ENCODE data around the gene ZC3H4.

ZC3H4 gene

GRCh38 chr19:47111682-47112165, 1.9 kb downstream of the ZC3H4 start:
- Histone ChIP-seq H3K4me1 (ENCODE audit: control insufficient read depth, insufficient read depth, low read length) (peaks cover 41% of the 10 kb centered on the region), H3K9me3 (ENCODE audit: control insufficient read depth, low read length) (no peaks in the 10 kb centered on the region), H3K9ac (ENCODE audit: low read length) (peak overlapping the region; percentile 100), H3K4me3 (ENCODE audit: low read length) (peak overlapping the region; percentile 99), H3K36me3 (ENCODE audit: control insufficient read depth, insufficient read depth, low read length) (peaks cover 5% of the 10 kb centered on the region), H3K27me3 (ENCODE audit: control insufficient read depth, insufficient read depth, low read length) (no peaks in the 10 kb centered on the region)

DNA sequence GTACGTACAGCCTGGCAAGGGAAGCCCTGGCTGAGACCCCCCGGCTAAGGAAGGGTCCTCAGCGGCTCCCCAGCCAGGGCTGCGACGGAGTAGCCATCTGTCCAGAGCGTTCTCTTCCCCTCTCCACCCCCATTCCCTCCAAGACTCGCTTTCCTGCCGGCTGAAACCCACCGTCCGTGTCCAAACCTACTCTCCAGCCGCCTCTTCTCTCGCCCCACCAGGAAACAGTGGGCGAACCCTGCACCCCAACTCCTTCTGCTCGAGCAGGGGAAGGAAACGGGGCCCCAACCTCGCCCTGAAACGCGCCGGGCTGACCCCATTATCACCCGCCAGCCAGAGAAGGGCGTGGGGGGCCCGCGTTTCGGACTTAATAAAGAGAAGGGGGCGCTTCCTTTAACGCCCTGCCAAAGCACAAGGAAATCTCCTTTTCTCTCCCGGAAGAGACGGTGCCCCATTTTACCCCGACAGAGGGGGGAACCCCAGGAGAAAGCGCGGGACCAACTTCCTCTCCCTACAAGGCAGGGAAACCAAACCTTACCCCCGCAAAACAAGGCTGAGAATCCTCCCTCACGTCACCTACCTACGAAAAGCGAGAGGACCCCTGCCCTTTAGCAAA, 2.5 kb downstream of the ZC3H4 start:
- Histone ChIP-seq H3K36me3 (ENCODE audit: control insufficient read depth, insufficient read depth, low read length) (peaks cover 5% of the 10 kb centered on the region), H3K9ac (ENCODE audit: low read length) (peak overlapping the region; percentile 100), H3K27me3 (ENCODE audit: control insufficient read depth, insufficient read depth, low read length) (no peaks in the 10 kb centered on the region), H3K4me3 (ENCODE audit: low read length) (peak overlapping the region; percentile 99), H3K9me3 (ENCODE audit: control insufficient read depth, low read length) (no peaks in the 10 kb centered on the region), H3K4me1 (ENCODE audit: control insufficient read depth, insufficient read depth, low read length) (peaks cover 47% of the 10 kb centered on the region)

DNA sequence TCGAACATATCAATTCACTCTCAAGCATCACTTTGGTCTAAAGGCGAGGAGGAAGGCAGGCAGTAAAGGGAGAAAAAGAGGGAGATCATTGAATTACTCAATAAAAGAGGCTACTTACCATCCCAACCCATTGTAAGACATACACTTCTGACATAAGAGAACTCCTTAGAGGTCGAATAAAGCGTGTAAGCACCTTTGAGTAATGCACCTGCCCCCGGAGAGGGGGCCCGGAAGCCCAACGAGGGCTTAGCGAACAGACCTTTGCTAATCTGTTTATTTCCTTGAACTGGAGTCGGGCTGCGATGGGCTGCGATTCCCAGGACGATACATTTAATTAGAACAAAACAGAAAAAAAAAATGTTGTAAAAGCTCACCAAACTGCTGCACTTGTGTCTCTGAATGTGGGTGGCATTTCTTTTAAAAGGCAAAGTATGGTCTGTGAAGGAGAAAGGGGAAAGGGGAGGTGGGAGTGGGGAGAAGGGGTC, 3.0 kb downstream of the ZC3H4 start:
- Histone ChIP-seq H3K4me1 (ENCODE audit: control insufficient read depth, insufficient read depth, low read length) (peaks cover 52% of the 10 kb centered on the region), H3K9ac (ENCODE audit: low read length) (peak overlapping the region; percentile 100), H3K4me3 (ENCODE audit: low read length) (peak overlapping the region; percentile 99), H3K36me3 (ENCODE audit: control insufficient read depth, insufficient read depth, low read length) (peaks cover 5% of the 10 kb centered on the region), H3K27me3 (ENCODE audit: control insufficient read depth, insufficient read depth, low read length) (no peaks in the 10 kb centered on the region), H3K9me3 (ENCODE audit: control insufficient read depth, low read length) (no peaks in the 10 kb centered on the region)

- Histone ChIP-seq H3K9ac (ENCODE audit: low read length) (peak overlapping the region; percentile 100), H3K36me3 (ENCODE audit: control insufficient read depth, insufficient read depth, low read length) (peaks cover 5% of the 10 kb centered on the region), H3K4me3 (ENCODE audit: low read length) (peak overlapping the region; percentile 99), H3K27me3 (ENCODE audit: control insufficient read depth, insufficient read depth, low read length) (no peaks in the 10 kb centered on the region), H3K9me3 (ENCODE audit: control insufficient read depth, low read length) (no peaks in the 10 kb centered on the region), H3K4me1 (ENCODE audit: control insufficient read depth, insufficient read depth, low read length) (peaks cover 60% of the 10 kb centered on the region)
Observed at GRCh38 chr19:47109541-47110375, 3.8 kb downstream of the ZC3H4 start.

GRCh38 chr19:47109177-47109540, 4.4 kb downstream of the ZC3H4 start:
- H3K4me1 ChIP-seq (ENCODE audit: control insufficient read depth, insufficient read depth, low read length) = peaks cover 55% of the 10 kb centered on the region
- H3K9me3 ChIP-seq (ENCODE audit: control insufficient read depth, low read length) = no peaks in the 10 kb centered on the region
- H3K4me3 ChIP-seq (ENCODE audit: low read length) = no peak overlapping the region
- H3K27me3 ChIP-seq (ENCODE audit: control insufficient read depth, insufficient read depth, low read length) = no peaks in the 10 kb centered on the region
- H3K9ac ChIP-seq (ENCODE audit: low read length) = peak overlapping the region; percentile 100
- peaks cover 5% of the 10 kb centered on the region for H3K36me3 ChIP-seq (ENCODE audit: control insufficient read depth, insufficient read depth, low read length)

DNA sequence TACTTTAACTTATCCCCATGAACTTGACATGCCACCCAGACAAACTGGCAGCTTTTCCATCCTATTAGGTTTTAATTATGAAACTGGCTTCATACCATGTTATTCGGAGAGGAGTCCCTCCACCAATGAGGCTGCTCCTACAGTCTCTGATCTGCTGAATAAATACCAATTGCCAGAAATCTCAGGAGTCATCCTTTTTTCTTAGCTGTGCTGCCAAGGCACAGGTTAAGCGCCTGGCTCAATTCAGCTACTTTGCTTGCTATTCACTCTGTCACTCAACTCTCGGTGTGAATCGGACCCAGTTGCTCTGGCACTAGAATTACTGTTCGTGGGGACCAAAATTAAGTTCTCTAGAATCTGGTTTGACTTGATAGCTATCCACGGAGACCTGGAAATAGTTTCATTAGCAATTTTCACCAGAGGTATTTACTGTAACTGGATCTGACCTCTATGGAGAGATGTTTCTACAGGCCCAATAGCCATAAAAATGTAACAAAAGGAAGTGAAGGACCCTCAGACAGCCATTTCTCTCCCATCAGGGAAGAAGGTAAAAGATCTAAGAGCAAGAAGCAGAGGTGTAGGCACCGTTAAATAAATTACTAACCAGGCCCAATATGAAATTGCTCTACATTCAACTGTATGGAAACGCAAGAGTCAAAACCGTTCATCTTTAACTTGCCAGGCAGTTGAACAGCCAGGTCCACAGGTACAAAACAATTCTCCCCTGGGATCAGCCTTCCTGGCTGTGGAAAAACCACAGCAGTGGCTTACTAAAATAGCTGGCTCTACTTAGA, 5.4 kb downstream of the ZC3H4 start:
- peak overlapping the region; percentile 42 for H3K9ac ChIP-seq (ENCODE audit: low read length)
- no peak overlapping the region for H3K4me3 ChIP-seq (ENCODE audit: low read length)
- H3K27me3 ChIP-seq (ENCODE audit: control insufficient read depth, insufficient read depth, low read length) = no peaks in the 10 kb centered on the region
- peaks cover 49% of the 10 kb centered on the region for H3K4me1 ChIP-seq (ENCODE audit: control insufficient read depth, insufficient read depth, low read length)
- peaks cover 5% of the 10 kb centered on the region for H3K36me3 ChIP-seq (ENCODE audit: control insufficient read depth, insufficient read depth, low read length)
- H3K9me3 ChIP-seq (ENCODE audit: control insufficient read depth, low read length) = no peaks in the 10 kb centered on the region

DNA sequence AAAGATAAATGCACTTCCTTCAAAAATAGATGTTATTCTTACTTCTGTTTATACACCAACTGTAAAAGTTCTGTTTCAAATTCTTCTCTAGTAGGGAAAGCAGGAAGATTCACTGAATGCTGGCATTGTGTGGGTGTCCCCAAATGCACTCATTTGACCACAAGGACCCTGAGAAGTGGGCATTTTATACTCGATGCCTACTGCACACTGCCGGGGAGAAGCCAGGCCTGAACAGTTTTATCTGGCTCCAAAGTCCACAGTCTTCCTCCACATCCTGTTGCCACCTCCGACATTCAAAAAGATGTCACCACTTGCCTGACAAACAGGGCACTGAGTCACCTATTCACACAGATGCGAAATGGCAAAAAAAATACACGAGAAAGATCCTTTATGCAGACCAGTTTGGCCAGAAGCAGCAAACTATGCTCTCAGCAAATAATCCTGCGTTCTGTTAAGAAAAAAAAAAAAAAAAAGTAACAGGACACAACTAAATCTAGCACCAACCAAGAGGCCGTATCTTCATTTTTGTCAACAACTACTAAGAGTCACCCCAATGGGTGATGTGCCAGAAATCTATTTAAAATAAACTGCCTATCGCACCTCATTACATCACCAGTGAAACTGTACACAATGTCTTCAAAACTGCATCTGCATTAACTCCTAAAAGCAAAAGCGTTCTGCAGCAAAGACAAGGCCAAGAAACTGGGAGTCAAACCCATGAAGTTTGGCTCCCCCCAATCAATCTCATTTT, 6.2 kb downstream of the ZC3H4 start:
- Histone ChIP-seq H3K4me3 (ENCODE audit: low read length) (no peak overlapping the region), H3K36me3 (ENCODE audit: control insufficient read depth, insufficient read depth, low read length) (peaks cover 5% of the 10 kb centered on the region), H3K4me1 (ENCODE audit: control insufficient read depth, insufficient read depth, low read length) (peaks cover 49% of the 10 kb centered on the region), H3K9ac (ENCODE audit: low read length) (peak overlapping the region; percentile 42), H3K9me3 (ENCODE audit: control insufficient read depth, low read length) (no peaks in the 10 kb centered on the region), H3K27me3 (ENCODE audit: control insufficient read depth, insufficient read depth, low read length) (no peaks in the 10 kb centered on the region)

DNA sequence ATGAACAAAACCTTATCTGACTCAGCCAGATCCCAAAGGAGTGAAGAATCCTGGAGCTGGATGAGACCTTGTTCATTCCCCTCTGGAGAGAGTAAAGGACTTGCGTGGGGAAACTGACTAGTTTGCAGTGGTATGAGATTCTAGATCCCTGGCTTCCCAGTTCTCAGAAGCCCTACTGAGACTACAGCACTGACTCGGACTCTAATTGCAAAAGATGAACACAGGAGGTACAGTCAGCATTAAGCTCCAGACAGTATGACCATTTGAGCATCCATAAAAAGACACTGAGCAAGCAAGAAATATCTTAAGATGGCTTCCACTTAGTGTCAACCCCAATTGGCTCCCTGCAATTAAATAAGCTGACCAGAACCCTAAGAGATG, 6.8 kb downstream of the ZC3H4 start:
- Histone ChIP-seq H3K4me1 (ENCODE audit: control insufficient read depth, insufficient read depth, low read length) (peaks cover 49% of the 10 kb centered on the region), H3K4me3 (ENCODE audit: low read length) (no peak overlapping the region), H3K36me3 (ENCODE audit: control insufficient read depth, insufficient read depth, low read length) (peaks cover 5% of the 10 kb centered on the region), H3K9me3 (ENCODE audit: control insufficient read depth, low read length) (no peaks in the 10 kb centered on the region), H3K9ac (ENCODE audit: low read length) (peak overlapping the region; percentile 42), H3K27me3 (ENCODE audit: control insufficient read depth, insufficient read depth, low read length) (no peaks in the 10 kb centered on the region)

DNA sequence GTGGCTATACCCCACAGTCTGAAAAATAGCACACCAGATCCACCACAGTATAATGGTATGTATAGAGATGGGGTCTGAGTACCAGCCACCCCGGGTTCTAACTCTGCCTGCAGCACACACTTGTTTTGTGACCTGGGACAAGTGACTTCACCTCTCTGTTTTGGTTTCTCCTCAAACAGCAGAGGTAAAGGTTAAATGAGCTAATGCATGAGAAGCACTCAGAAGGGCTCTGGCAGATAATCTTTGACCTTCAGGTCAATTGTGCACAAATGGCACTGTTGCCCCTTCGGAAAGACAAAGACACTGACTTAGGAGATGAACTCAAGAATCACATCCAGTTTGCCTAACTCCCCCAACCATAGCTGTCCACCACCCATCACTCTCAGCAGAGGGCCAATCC, 7.7 kb downstream of the ZC3H4 start:
- H3K36me3 ChIP-seq (ENCODE audit: control insufficient read depth, insufficient read depth, low read length) = peaks cover 5% of the 10 kb centered on the region
- no peak overlapping the region for H3K9ac ChIP-seq (ENCODE audit: low read length)
- H3K4me3 ChIP-seq (ENCODE audit: low read length) = no peak overlapping the region
- H3K9me3 ChIP-seq (ENCODE audit: control insufficient read depth, low read length) = no peaks in the 10 kb centered on the region
- H3K27me3 ChIP-seq (ENCODE audit: control insufficient read depth, insufficient read depth, low read length) = no peaks in the 10 kb centered on the region
- peaks cover 49% of the 10 kb centered on the region for H3K4me1 ChIP-seq (ENCODE audit: control insufficient read depth, insufficient read depth, low read length)

DNA sequence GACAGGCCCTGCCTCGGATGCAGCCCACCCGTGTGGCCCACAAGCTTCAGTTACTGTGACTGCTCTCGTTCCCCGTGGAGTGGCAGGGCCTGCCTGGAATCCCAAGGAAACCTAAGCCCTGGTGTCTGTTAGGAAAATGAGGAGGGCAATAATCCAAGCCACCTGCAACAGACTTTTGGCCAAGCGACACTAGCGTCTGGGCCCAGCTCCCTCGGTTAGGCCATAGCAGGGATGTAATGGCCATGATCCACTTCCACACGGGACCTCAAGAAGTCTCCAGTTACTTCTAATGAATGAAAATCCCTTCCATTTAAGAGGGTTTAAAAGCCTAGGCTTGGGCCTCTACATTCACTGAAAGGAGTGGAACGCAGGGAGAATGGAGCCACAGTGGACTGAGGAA, 8.9 kb downstream of the ZC3H4 start:
- Histone ChIP-seq H3K9ac (ENCODE audit: low read length) (no peak overlapping the region), H3K27me3 (ENCODE audit: control insufficient read depth, insufficient read depth, low read length) (no peaks in the 10 kb centered on the region), H3K4me3 (ENCODE audit: low read length) (no peak overlapping the region), H3K9me3 (ENCODE audit: control insufficient read depth, low read length) (no peaks in the 10 kb centered on the region), H3K36me3 (ENCODE audit: control insufficient read depth, insufficient read depth, low read length) (no peaks in the 10 kb centered on the region), H3K4me1 (ENCODE audit: control insufficient read depth, insufficient read depth, low read length) (peaks cover 52% of the 10 kb centered on the region)

DNA sequence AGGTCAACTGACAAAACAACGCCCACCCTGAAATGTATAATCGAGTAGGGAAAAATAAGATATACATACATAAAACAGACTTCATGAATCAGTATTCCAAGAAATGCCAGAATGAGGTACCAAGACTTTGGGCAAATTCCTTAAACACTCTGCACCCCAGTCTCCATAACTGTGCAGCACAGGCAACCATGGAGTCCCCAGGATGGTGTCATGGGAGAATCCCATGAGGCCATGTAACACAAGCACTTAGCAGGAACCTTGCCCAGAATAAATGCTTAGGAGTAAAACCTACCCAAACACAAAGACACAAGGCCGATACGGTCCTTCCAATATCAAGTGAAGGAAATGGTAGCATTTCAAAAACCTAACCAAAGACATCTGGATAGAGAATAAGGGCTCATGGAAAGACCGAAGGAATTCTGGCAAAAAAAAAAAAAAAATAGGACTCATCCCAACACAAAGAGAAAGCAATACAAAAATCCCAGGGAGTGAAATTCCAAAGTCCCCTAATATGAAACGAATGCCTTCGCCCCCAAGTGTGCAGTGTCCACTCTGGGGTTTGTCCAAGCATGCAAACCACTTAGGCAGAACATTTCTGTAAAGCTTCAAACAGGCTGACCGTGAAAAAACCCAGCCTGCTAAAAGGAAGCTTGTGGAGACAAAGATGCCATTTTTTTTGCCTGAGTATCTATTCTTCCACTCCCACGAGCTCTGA, 11.1 kb downstream of the ZC3H4 start:
- Histone ChIP-seq H3K9me3 (ENCODE audit: control insufficient read depth, low read length) (no peaks in the 10 kb centered on the region), H3K4me1 (ENCODE audit: control insufficient read depth, insufficient read depth, low read length) (peaks cover 57% of the 10 kb centered on the region), H3K4me3 (ENCODE audit: low read length) (no peak overlapping the region), H3K36me3 (ENCODE audit: control insufficient read depth, insufficient read depth, low read length) (no peaks in the 10 kb centered on the region), H3K27me3 (ENCODE audit: control insufficient read depth, insufficient read depth, low read length) (no peaks in the 10 kb centered on the region), H3K9ac (ENCODE audit: low read length) (no peak overlapping the region)
